ENCODE results near the gene GABRB1. TPM values are rescaled to one million over a fixed set of nuclear protein-coding genes. Genes with fewer than 3 reads are reported as not detected.

Gene GABRB1
- polyA plus RNA-seq, 3 donors = not detected

DNA sequence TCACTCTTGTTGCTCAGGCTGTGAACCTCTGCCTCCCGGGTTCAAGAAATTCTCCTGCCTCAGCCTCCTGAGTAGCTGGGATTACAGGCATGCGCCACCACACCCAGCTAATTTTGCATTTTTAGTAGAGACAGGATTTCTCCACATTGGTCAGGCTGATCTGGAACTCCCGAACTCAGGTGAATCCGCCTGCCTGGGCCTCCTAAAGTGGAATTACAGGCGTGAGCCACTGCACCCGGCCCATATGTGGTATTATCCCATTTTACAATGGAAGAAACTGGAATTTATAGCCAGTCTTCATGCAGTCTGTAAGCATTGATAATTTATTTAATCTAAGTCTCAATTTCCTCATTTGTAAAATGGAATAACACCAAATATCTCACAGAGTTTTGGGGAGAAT is 161.8 kb downstream of the GABRB1 start:
- Mint-ChIP-seq H3K9me3 (peaks cover 0 to 3% (median 0%) of the 10 kb centered on the region in 7 donors), H3K27ac (no peak overlapping the region), H3K27me3 (ENCODE audit: low read depth in 3 of 3) (peaks cover 2 to 8% (median 6%) of the 10 kb centered on the region in 3 donors), H3K36me3 (no peaks in the 10 kb centered on the region), H3K4me3 (no peak overlapping the region), H3K4me1 (peaks cover 3% of the 10 kb centered on the region)
- H3K79me2 ChIP-seq (ENCODE audit: insufficient read depth, low read length) = no peaks in the 10 kb centered on the region
- H3K9me3 ChIP-seq (replicated peaks in 1 of 2; ENCODE audit: control insufficient read depth in 1 of 2, insufficient read depth in 1 of 2, low read length in 2 of 2) = no peaks in the 10 kb centered on the region
- H3K27ac ChIP-seq (ENCODE audit: low read depth in 1 of 2, low read length in 2 of 2) = no peak overlapping the region
- H2AFZ ChIP-seq (ENCODE audit: insufficient read depth, low read depth, low read length, poor library complexity, severe bottlenecking) = no peak overlapping the region
- no peak for DNase-seq
- no peak overlapping the region for H3K4me3 ChIP-seq (replicated peaks in 1 of 3; ENCODE audit: low read depth in 2 of 3, low read length in 3 of 3)
- no peaks in the 10 kb centered on the region for H4K20me1 ChIP-seq (ENCODE audit: insufficient read depth, low read length)
- no peak overlapping the region for H3K4me2 ChIP-seq (replicated peaks; ENCODE audit: extremely low read depth, low read length, poor library complexity, severe bottlenecking)
- no peak overlapping the region for H3K9ac ChIP-seq (ENCODE audit: insufficient read depth, low read length, poor library complexity, severe bottlenecking)
- intact Hi-C loops (cut with micrococcal nuclease) = no loop called here
- no peaks in the 10 kb centered on the region for H3K4me1 ChIP-seq (ENCODE audit: control insufficient read depth in 1 of 2, insufficient read depth in 2 of 2, low read length in 2 of 2)
- peaks cover 2 to 8% of the 10 kb centered on the region in 2 donors for H3K27me3 ChIP-seq (ENCODE audit: control insufficient read depth in 2 of 2, insufficient read depth in 2 of 2, low read length in 2 of 2)
- TF ChIP-seq, protein P1, sequence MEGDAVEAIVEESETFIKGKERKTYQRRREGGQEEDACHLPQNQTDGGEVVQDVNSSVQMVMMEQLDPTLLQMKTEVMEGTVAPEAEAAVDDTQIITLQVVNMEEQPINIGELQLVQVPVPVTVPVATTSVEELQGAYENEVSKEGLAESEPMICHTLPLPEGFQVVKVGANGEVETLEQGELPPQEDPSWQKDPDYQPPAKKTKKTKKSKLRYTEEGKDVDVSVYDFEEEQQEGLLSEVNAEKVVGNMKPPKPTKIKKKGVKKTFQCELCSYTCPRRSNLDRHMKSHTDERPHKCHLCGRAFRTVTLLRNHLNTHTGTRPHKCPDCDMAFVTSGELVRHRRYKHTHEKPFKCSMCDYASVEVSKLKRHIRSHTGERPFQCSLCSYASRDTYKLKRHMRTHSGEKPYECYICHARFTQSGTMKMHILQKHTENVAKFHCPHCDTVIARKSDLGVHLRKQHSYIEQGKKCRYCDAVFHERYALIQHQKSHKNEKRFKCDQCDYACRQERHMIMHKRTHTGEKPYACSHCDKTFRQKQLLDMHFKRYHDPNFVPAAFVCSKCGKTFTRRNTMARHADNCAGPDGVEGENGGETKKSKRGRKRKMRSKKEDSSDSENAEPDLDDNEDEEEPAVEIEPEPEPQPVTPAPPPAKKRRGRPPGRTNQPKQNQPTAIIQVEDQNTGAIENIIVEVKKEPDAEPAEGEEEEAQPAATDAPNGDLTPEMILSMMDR (IDR thresholded peaks at IDR 0.05) = no peak
- H3K36me3 ChIP-seq (replicated peaks in 1 of 2; ENCODE audit: control insufficient read depth in 1 of 2, insufficient read depth in 2 of 2, low read length in 2 of 2) = no peaks in the 10 kb centered on the region
- WGBS (ENCODE audit: insufficient coverage) = 93% methylated on average over 3 of the region's 6 CpGs

- no peaks in the 10 kb centered on the region for H3K36me3 ChIP-seq (replicated peaks in 1 of 2; ENCODE audit: control insufficient read depth in 1 of 2, insufficient read depth in 2 of 2, low read length in 2 of 2)
- no peak overlapping the region for H3K4me3 ChIP-seq (replicated peaks in 1 of 3; ENCODE audit: low read depth in 2 of 3, low read length in 3 of 3)
- H3K4me2 ChIP-seq (replicated peaks; ENCODE audit: extremely low read depth, low read length, poor library complexity, severe bottlenecking) = no peak overlapping the region
- H3K9me3 ChIP-seq (replicated peaks in 1 of 2; ENCODE audit: control insufficient read depth in 1 of 2, insufficient read depth in 1 of 2, low read length in 2 of 2) = no peaks in the 10 kb centered on the region
- no peak overlapping the region for H3K27ac ChIP-seq (ENCODE audit: low read depth in 1 of 2, low read length in 2 of 2)
- no peaks in the 10 kb centered on the region for H3K4me1 ChIP-seq (ENCODE audit: control insufficient read depth in 1 of 2, insufficient read depth in 2 of 2, low read length in 2 of 2)
- Mint-ChIP-seq H3K36me3 (no peaks in the 10 kb centered on the region), H3K27me3 (ENCODE audit: low read depth in 3 of 3) (peaks cover 2 to 8% (median 4%) of the 10 kb centered on the region in 3 donors), H3K4me1 (peaks cover 3% of the 10 kb centered on the region), H3K9me3 (peaks cover 0 to 5% (median 0%) of the 10 kb centered on the region in 7 donors), H3K27ac (no peak overlapping the region), H3K4me3 (no peak overlapping the region)
- H3K79me2 ChIP-seq (ENCODE audit: insufficient read depth, low read length) = no peaks in the 10 kb centered on the region
- intact Hi-C loops (cut with micrococcal nuclease) = no loop called here
- no CpG with 5 or more reads among the region's 4 CpGs for WGBS (ENCODE audit: insufficient coverage)
- H3K27me3 ChIP-seq (ENCODE audit: control insufficient read depth in 2 of 2, insufficient read depth in 2 of 2, low read length in 2 of 2) = peaks cover 0 to 8% of the 10 kb centered on the region in 2 donors
- H2AFZ ChIP-seq (ENCODE audit: insufficient read depth, low read depth, low read length, poor library complexity, severe bottlenecking) = no peak overlapping the region
- no peaks in the 10 kb centered on the region for H4K20me1 ChIP-seq (ENCODE audit: insufficient read depth, low read length)
- TF ChIP-seq, protein P1 (IDR thresholded peaks at IDR 0.05) = no peak
- no peak for DNase-seq
- H3K9ac ChIP-seq (ENCODE audit: insufficient read depth, low read length, poor library complexity, severe bottlenecking) = no peak overlapping the region
These were observed 162.8 kb downstream of the GABRB1 start for GRCh38 chr4:47194036-47194737.
